ENCODE measurements around the gene ZNF282.

Gene ZNF282

DNA sequence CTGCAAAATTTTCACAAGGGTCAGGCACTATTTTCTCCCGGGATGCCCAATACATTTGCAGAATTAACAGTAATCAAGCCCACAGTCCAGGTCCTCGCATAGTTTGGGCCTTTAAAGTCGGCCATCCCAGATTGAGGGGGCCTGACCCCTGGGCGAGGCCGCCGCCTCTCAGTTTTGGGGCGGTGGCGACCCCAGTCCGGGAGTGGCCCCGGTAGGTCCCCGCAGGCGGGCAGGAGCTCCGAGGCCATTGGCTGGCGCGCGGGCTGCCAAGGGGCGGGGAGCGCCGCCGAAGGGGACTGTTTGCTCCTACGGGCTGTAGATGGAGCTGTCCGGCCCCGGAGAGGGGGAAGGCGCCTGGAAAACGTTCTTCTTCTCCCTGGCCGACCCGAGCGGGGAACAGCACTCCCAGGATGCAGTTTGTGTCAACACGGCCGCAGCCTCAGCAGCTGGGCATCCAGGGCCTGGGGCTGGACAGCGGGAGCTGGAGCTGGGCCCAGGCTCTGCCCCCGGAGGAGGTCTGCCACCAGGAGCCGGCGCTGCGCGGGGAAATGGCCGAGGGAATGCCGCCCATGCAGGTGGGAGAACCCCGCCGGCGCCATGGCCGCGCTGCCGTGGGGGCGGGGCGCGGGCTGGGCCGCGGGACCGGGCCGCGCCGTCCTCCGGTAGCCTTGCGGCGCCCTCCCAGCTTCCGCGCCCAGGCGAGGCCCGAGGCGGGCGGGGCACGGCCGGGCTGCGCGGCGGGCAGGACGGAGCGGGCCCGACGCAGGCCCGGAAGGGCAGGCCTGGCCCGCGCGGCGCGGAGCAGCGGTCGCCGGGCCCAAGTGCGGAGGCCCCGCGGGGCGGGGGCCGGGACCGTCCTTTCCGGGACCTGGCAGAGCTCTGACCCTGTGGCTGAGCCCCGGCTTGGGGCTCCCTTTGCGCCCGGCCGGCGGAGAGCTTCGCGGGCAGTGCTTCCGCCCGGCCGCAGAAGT is at the start of gene ZNF282:
Gene ZNF282 (plus strand): TSS at position 367 of the 971 bp plus-strand sequence. CDS start 44 bp downstream, at position 411.
- TF ChIP-seq, protein P1, sequence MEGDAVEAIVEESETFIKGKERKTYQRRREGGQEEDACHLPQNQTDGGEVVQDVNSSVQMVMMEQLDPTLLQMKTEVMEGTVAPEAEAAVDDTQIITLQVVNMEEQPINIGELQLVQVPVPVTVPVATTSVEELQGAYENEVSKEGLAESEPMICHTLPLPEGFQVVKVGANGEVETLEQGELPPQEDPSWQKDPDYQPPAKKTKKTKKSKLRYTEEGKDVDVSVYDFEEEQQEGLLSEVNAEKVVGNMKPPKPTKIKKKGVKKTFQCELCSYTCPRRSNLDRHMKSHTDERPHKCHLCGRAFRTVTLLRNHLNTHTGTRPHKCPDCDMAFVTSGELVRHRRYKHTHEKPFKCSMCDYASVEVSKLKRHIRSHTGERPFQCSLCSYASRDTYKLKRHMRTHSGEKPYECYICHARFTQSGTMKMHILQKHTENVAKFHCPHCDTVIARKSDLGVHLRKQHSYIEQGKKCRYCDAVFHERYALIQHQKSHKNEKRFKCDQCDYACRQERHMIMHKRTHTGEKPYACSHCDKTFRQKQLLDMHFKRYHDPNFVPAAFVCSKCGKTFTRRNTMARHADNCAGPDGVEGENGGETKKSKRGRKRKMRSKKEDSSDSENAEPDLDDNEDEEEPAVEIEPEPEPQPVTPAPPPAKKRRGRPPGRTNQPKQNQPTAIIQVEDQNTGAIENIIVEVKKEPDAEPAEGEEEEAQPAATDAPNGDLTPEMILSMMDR (IDR thresholded peaks at IDR 0.05; ENCODE audit: low read depth, low read length, missing control alignments), result peak; percentile 70
- peak within 1 kb of the TSS; percentile 65 for H3K4me3 ChIP-seq (ENCODE audit: low read depth, low read length)
- DNase-seq (ENCODE audit: low read depth), result peak; percentile 27

DNA sequence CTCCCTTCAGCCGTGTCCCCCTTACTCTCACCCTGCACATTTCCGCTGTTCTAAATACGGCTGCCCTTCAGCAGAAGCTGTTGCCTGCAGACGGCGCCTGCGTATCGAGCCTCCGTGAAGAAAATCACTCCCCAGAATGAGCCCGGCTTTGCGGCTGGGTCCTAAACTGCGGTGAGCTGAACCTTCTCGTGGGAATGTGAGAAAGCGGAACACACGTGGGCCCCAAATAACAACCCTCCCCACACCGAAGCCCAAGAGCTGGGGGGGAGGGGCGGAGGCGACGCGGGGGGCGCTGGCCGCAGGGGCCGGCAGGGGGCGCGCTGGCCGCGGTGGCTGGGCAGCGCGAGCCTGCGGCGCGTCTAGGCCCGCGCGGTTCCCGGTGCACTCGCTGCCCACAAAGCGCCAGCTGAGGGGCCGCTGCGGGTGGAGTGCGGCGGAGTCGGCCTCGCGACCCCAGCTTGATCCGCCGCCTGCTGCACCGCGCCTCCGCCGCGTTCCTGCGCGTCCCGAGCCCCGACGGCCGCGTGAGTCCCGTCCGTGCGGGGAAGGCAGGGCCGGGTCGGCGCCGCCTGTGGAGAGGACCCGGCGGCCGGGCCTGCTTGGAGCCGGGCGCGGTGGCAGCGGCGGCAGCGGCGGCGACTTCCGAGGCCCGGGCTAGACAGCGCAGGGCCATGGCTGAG is 48.1 kb upstream of the ZNF282 start, which contains the start of gene ZNF398:
Gene ZNF398 (plus strand): TSS at position 382 of the 680 bp plus-strand sequence. CDS start 290 bp downstream, at position 672.
- peak; percentile 72 for DNase-seq (ENCODE audit: low read depth)
- H3K4me3 ChIP-seq (ENCODE audit: low read depth, low read length), result peak within 1 kb of the TSS; percentile 82
- TF ChIP-seq, protein P1 (IDR thresholded peaks at IDR 0.05; ENCODE audit: low read depth, low read length, missing control alignments), result peak; percentile 69

DNA sequence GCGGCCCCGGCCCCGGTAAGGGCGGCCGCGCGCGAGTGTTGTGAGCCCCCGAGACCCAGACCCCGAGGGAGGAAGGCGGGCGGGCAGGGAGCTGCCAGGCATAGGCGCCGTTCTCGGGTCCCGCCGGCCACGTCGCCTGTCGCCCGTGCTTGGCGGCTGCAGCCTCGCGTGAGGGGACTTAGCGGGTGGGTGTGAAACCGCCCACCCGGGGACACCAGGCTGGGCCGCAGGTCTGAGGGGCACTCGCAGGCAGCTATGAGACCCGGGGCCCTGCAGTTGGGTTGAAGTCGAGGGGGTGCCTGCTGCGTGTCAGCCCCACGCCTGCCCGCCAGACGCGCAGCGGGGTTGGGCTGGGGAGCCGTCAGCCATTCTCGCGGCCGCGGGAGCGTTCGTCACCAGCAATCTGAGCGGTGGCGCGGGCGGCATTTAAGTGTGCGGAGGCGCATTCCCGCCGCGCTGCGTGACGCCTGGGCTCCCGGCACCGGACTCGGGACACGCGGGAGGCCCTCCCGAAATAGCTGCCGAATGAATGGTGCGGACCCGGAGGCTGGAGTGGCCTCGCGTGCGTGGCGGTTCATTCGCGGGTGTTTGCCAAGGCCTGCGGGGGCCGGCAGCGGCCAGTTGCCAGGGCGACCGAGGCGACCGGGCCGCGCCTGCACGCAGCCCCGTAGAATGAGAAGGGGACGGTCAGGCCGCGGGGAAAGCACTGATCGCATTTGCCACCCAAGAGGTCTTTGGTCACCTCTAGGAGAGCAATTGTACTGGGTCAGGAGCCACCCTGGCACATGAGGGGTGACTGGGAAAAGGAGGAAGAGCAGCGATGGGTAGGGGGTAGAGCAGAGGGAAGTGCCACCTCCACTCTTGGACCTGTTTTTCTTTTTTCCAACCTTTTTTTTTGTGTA is 47.3 kb upstream of the ZNF282 start:
- TF ChIP-seq, protein P1 (IDR thresholded peaks at IDR 0.05; ENCODE audit: low read depth, low read length, missing control alignments), result no peak
- peak overlapping the region; percentile 82 for H3K4me3 ChIP-seq (ENCODE audit: low read depth, low read length)
- DNase-seq (ENCODE audit: low read depth), result no peak

DNA sequence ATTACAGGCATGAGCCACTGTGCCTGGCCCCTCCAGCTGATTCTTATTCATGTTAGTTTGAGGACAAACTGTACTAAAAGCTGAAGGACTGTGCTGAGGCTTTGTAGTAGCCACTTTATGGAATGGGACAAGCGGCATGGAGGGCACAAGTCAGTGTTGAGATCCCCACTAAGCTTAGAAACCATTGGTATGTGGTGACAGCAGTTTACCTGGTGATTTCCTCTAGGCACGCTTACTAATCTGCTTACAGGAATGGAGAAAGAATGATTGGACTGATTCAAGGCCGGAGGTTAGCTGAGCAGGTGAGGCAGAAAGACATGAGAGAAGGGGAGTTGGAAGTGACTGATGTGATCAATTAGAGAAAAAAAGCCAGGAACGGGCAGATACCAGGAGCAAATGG is 44.4 kb upstream of the ZNF282 start:
- no peak for DNase-seq (ENCODE audit: low read depth)
- TF ChIP-seq, protein P1 (IDR thresholded peaks at IDR 0.05; ENCODE audit: low read depth, low read length, missing control alignments), result no peak
- no peak overlapping the region for H3K4me3 ChIP-seq (ENCODE audit: low read depth, low read length)

DNA sequence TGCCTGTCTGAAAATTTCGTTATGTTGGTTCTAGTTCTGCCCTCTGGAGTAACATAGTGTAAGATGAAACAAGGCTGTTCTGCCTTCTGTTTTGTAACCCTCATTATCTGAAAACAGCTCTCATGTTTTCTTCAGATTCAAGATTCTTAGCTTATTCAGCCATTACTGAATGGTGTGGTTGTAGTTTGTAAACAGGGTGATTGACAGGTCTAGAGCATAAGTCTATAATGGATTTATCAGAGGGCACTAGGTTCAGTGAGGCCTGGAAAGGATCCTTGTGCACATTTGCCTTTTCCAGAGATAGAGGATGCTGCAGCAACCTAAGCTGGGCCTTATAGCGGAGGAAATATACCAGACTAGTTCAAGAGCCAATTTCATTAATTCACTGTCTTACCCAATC is 42.0 kb upstream of the ZNF282 start:
- TF ChIP-seq, protein P1 (IDR thresholded peaks at IDR 0.05; ENCODE audit: low read depth, low read length, missing control alignments), result no peak
- no peak for DNase-seq (ENCODE audit: low read depth)
- no peak overlapping the region for H3K4me3 ChIP-seq (ENCODE audit: low read depth, low read length)

DNA sequence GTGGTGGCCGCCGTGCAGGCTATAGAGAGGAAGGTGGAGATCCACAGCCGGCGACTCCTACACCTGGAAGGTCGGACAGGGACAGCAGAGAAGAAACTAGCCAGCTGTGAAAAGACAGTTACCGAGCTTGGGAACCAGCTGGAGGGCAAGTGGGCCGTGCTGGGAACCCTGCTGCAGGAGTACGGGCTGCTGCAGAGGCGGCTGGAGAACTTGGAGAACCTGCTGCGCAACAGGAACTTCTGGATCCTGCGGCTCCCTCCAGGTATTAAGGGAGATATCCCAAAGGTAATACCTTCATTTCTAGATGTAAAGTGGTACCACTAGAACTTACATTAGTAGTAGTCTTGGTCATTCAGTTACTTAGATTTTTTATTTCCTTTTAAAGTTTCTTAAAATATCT is 41.3 kb upstream of the ZNF282 start:
- no peak overlapping the region for H3K4me3 ChIP-seq (ENCODE audit: low read depth, low read length)
- TF ChIP-seq, protein P1 (IDR thresholded peaks at IDR 0.05; ENCODE audit: low read depth, low read length, missing control alignments), result no peak
- no peak for DNase-seq (ENCODE audit: low read depth)

Measured in GM12864 (cell line).